ENCODE measurements around the gene KHDRBS1.

Gene KHDRBS1

GRCh38 chr1:32052887-32053286, 39.2 kb downstream of the KHDRBS1 start:
- H3K4me1 ChIP-seq (ENCODE audit: low read length): no peaks in the 10 kb centered on the region
- no peak for DNase-seq
- no peaks in the 10 kb centered on the region for H3K27me3 ChIP-seq (replicated peaks; ENCODE audit: insufficient read depth, low read length)
- H3F3A ChIP-seq (ENCODE audit: insufficient read depth, low read length): peaks cover 6% of the 10 kb centered on the region
- H3K4me2 ChIP-seq (ENCODE audit: low read depth, low read length): no peak overlapping the region
- TF ChIP-seq CTCF (IDR thresholded peaks at IDR 0.05; ENCODE audit: low read length) (no peak), EZH2phosphoT487 (IDR thresholded peaks at IDR 0.05; ENCODE audit: low read length) (no peak), EZH2 (optimal IDR thresholded peaks at IDR 0.05; ENCODE audit: low read depth, low read length) (no peak)
- H4K20me1 ChIP-seq (ENCODE audit: insufficient read depth, low read length): no peaks in the 10 kb centered on the region
- H3K36me3 ChIP-seq (replicated peaks; ENCODE audit: insufficient read depth, low read length): no peaks in the 10 kb centered on the region; the same call in 1 of the 2 replicates
- H2AFZ ChIP-seq (ENCODE audit: low read length): no peak overlapping the region
- H3K4me3 ChIP-seq (ENCODE audit: low read length): no peak overlapping the region
- H3K9ac ChIP-seq (ENCODE audit: low read length): no peak overlapping the region
- H3K9me2 ChIP-seq (replicated peaks; ENCODE audit: insufficient read depth, low read length): no peaks in the 10 kb centered on the region
- H3K79me2 ChIP-seq (ENCODE audit: low read length): no peaks in the 10 kb centered on the region
- H3K27ac ChIP-seq (ENCODE audit: low read length): no peak overlapping the region
- no peaks in the 10 kb centered on the region for H3K9me3 ChIP-seq (replicated peaks; ENCODE audit: insufficient read depth, low read length)

DNA sequence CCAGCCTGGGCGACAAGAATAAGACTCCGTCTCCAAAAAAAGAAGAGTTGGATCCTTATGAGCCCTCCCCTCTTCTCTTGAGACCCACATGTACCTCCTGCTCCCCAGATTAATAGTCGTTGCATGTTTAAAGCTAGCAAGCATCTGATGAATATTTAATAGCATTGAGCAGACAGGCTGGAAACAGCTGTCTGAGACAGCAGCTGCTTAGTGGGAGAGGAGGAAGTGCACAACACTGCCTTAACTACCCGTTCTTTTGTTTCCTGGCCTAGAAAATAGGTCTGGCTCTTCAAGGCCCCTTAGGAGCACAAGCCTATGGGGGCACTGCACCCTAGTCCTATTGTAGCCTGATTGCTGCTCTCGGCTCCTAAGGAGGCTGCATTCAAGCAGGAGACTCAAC, 41.7 kb downstream of the KHDRBS1 start:
- Histone ChIP-seq H3K9me2 (replicated peaks; ENCODE audit: insufficient read depth, low read length) (no peaks in the 10 kb centered on the region), H3K4me1 (ENCODE audit: low read length) (no peaks in the 10 kb centered on the region), H3K27ac (ENCODE audit: low read length) (no peak overlapping the region), H3K9ac (ENCODE audit: low read length) (no peak overlapping the region), H2AFZ (ENCODE audit: low read length) (no peak overlapping the region), H3K9me3 (replicated peaks; ENCODE audit: insufficient read depth, low read length) (no peaks in the 10 kb centered on the region), H3K79me2 (ENCODE audit: low read length) (no peaks in the 10 kb centered on the region), H3F3A (ENCODE audit: insufficient read depth, low read length) (peaks cover 6% of the 10 kb centered on the region), H4K20me1 (ENCODE audit: insufficient read depth, low read length) (no peaks in the 10 kb centered on the region; the same call in 1 of the 2 replicates), H3K4me2 (ENCODE audit: low read depth, low read length) (no peak overlapping the region), H3K4me3 (ENCODE audit: low read length) (no peak overlapping the region), H3K27me3 (replicated peaks; ENCODE audit: insufficient read depth, low read length) (no peaks in the 10 kb centered on the region), H3K36me3 (replicated peaks; ENCODE audit: insufficient read depth, low read length) (peaks cover 6% of the 10 kb centered on the region)
- no peak for DNase-seq
- TF ChIP-seq CTCF (IDR thresholded peaks at IDR 0.05; ENCODE audit: low read length): no peak

DNA sequence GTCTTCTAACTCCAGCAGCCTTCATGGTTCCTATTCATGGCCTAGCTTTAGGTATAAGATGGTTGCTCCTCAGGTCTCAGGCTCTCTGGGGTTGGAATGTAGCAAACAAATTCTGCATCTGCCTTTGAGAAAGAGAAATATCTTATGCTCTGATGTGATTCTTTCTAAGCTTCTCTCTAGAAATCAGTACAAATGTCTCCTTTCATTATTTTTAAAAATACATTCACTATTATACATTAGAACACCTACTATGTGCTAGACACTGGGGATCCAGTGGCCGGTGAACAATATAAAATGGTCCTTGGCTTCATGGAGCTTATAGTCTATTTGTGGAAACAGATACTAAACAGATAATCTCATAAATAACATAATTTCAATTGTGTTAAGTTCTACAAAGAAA, 42.9 kb downstream of the KHDRBS1 start:
- Histone ChIP-seq H4K20me1 (ENCODE audit: insufficient read depth, low read length) (no peaks in the 10 kb centered on the region; the same call in 1 of the 2 replicates), H3K79me2 (ENCODE audit: low read length) (no peaks in the 10 kb centered on the region), H3K9me2 (replicated peaks; ENCODE audit: insufficient read depth, low read length) (no peaks in the 10 kb centered on the region), H3K36me3 (replicated peaks; ENCODE audit: insufficient read depth, low read length) (peaks cover 6% of the 10 kb centered on the region), H3K9ac (ENCODE audit: low read length) (no peak overlapping the region), H3K27ac (ENCODE audit: low read length) (no peak overlapping the region), H3K9me3 (replicated peaks; ENCODE audit: insufficient read depth, low read length) (no peaks in the 10 kb centered on the region), H3K4me3 (ENCODE audit: low read length) (no peak overlapping the region), H3K4me2 (ENCODE audit: low read depth, low read length) (no peak overlapping the region), H3K4me1 (ENCODE audit: low read length) (no peaks in the 10 kb centered on the region), H3F3A (ENCODE audit: insufficient read depth, low read length) (peaks cover 6% of the 10 kb centered on the region), H2AFZ (ENCODE audit: low read length) (no peak overlapping the region), H3K27me3 (replicated peaks; ENCODE audit: insufficient read depth, low read length) (no peaks in the 10 kb centered on the region)
- no peak for DNase-seq
- TF ChIP-seq CTCF (IDR thresholded peaks at IDR 0.05; ENCODE audit: low read length): no peak

DNA sequence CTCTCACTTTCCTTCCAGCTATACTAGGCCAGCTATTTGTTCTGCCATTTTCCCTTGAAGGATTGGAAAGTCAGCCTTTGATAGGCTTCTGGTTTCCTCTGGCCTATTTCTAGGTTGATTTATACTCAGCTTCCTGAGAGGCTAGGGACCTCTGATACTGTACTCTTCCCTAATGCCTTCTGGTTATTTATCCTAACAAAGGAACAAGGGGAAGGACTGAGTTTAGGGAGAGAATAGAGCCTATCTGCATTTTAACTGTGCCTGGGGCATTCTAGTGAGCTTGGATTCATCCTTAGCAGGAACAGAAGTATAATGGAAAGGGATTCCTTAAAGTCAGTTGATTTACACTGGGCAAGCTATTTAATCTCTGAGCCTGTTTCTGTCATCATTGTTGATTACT, 47.2 kb downstream of the KHDRBS1 start:
- no peaks in the 10 kb centered on the region for H3K27me3 ChIP-seq (replicated peaks; ENCODE audit: insufficient read depth, low read length)
- no peak overlapping the region for H2AFZ ChIP-seq (ENCODE audit: low read length)
- H3K4me2 ChIP-seq (ENCODE audit: low read depth, low read length): no peak overlapping the region
- no peaks in the 10 kb centered on the region for H3K9me2 ChIP-seq (replicated peaks; ENCODE audit: insufficient read depth, low read length)
- H4K20me1 ChIP-seq (ENCODE audit: insufficient read depth, low read length): no peaks in the 10 kb centered on the region; the same call in 1 of the 2 replicates
- H3K9ac ChIP-seq (ENCODE audit: low read length): no peak overlapping the region
- no peak overlapping the region for H3K27ac ChIP-seq (ENCODE audit: low read length)
- H3K4me3 ChIP-seq (ENCODE audit: low read length): no peak overlapping the region
- H3K79me2 ChIP-seq (ENCODE audit: low read length): no peaks in the 10 kb centered on the region
- H3F3A ChIP-seq (ENCODE audit: insufficient read depth, low read length): peaks cover 6% of the 10 kb centered on the region
- H3K4me1 ChIP-seq (ENCODE audit: low read length): no peaks in the 10 kb centered on the region
- H3K9me3 ChIP-seq (replicated peaks; ENCODE audit: insufficient read depth, low read length): no peaks in the 10 kb centered on the region
- peaks cover 6% of the 10 kb centered on the region; the same call in 1 of the 2 replicates for H3K36me3 ChIP-seq (replicated peaks; ENCODE audit: insufficient read depth, low read length)
- TF ChIP-seq CTCF (IDR thresholded peaks at IDR 0.05; ENCODE audit: low read length) (no peak), EZH2phosphoT487 (IDR thresholded peaks at IDR 0.05; ENCODE audit: low read length) (no peak), EZH2 (optimal IDR thresholded peaks at IDR 0.05; ENCODE audit: low read depth, low read length) (no peak)
- DNase-seq: no peak

All from MM.1S (cell line).